ENCODE data around the gene RBFOX1.

The RBFOX1 gene

GRCh38 chr16:7541026-7541425 lies 208.4 kb downstream of the RBFOX1 start:
- Mint-ChIP-seq H3K36me3 (ENCODE audit: insufficient read depth) (no peaks in the 10 kb centered on the region), H3K4me1 (no peaks in the 10 kb centered on the region), H3K9me3 (peaks cover 47% of the 10 kb centered on the region), H3K27ac (ENCODE audit: low read depth) (no peak overlapping the region), H3K27me3 (no peaks in the 10 kb centered on the region), H3K4me3 (no peak overlapping the region)
- DNase-seq (ENCODE audit: low spot score in 2 of 2) (no peak), ATAC-seq (replicated peaks; ENCODE audit: extremely low read depth, poor library complexity, severe bottlenecking) (no peak)

- ATAC-seq (replicated peaks; ENCODE audit: extremely low read depth, poor library complexity, severe bottlenecking) (no peak), DNase-seq (ENCODE audit: low spot score in 2 of 2) (no peak)
- H3K4me1 Mint-ChIP-seq = no peaks in the 10 kb centered on the region
- no peak overlapping the region for H3K4me3 Mint-ChIP-seq
- no peaks in the 10 kb centered on the region for H3K36me3 Mint-ChIP-seq (ENCODE audit: insufficient read depth)
- H3K9me3 Mint-ChIP-seq = peaks cover 25% of the 10 kb centered on the region
- H3K27ac Mint-ChIP-seq (ENCODE audit: low read depth) = no peak overlapping the region
- no peaks in the 10 kb centered on the region for H3K27me3 Mint-ChIP-seq
These were observed 212.6 kb downstream of the RBFOX1 start for GRCh38 chr16:7545251-7545650.

- DNase-seq (ENCODE audit: low spot score in 2 of 2) = no peak
- H3K9me3 Mint-ChIP-seq = peaks cover 25% of the 10 kb centered on the region
- H3K4me3 Mint-ChIP-seq = no peak overlapping the region
- no peaks in the 10 kb centered on the region for H3K36me3 Mint-ChIP-seq (ENCODE audit: insufficient read depth)
- H3K27ac Mint-ChIP-seq (ENCODE audit: low read depth) = no peak overlapping the region
- ATAC-seq (replicated peaks; ENCODE audit: extremely low read depth, poor library complexity, severe bottlenecking) = no peak
- no peaks in the 10 kb centered on the region for H3K27me3 Mint-ChIP-seq
- H3K4me1 Mint-ChIP-seq = no peaks in the 10 kb centered on the region
These were observed 214.3 kb downstream of the RBFOX1 start for GRCh38 chr16:7546948-7547347.

GRCh38 chr16:7547736-7548135 lies 215.1 kb downstream of the RBFOX1 start:
- ATAC-seq (replicated peaks; ENCODE audit: extremely low read depth, poor library complexity, severe bottlenecking) = no peak
- Mint-ChIP-seq H3K9me3 (peaks cover 20% of the 10 kb centered on the region), H3K4me1 (no peaks in the 10 kb centered on the region), H3K4me3 (no peak overlapping the region), H3K27ac (ENCODE audit: low read depth) (no peak overlapping the region), H3K36me3 (ENCODE audit: insufficient read depth) (no peaks in the 10 kb centered on the region), H3K27me3 (no peaks in the 10 kb centered on the region)
- DNase-seq (ENCODE audit: low spot score in 2 of 2) = no peak

GRCh38 chr16:7548796-7549318 lies 216.2 kb downstream of the RBFOX1 start:
- no peak for DNase-seq (ENCODE audit: low spot score in 2 of 2)
- no peak overlapping the region for H3K4me3 Mint-ChIP-seq
- H3K36me3 Mint-ChIP-seq (ENCODE audit: insufficient read depth) = no peaks in the 10 kb centered on the region
- ATAC-seq (replicated peaks; ENCODE audit: extremely low read depth, poor library complexity, severe bottlenecking) = no peak
- H3K27ac Mint-ChIP-seq (ENCODE audit: low read depth) = no peak overlapping the region
- no peaks in the 10 kb centered on the region for H3K4me1 Mint-ChIP-seq
- no peaks in the 10 kb centered on the region for H3K27me3 Mint-ChIP-seq
- H3K9me3 Mint-ChIP-seq = peaks cover 22% of the 10 kb centered on the region

- peaks cover 19% of the 10 kb centered on the region for H3K9me3 Mint-ChIP-seq
- no peaks in the 10 kb centered on the region for H3K27me3 Mint-ChIP-seq
- H3K4me3 Mint-ChIP-seq = no peak overlapping the region
- H3K27ac Mint-ChIP-seq (ENCODE audit: low read depth) = no peak overlapping the region
- ATAC-seq (replicated peaks; ENCODE audit: extremely low read depth, poor library complexity, severe bottlenecking) (no peak), DNase-seq (ENCODE audit: low spot score in 2 of 2) (no peak)
- no peaks in the 10 kb centered on the region for H3K4me1 Mint-ChIP-seq
- no peaks in the 10 kb centered on the region for H3K36me3 Mint-ChIP-seq (ENCODE audit: insufficient read depth)
These were observed 217.5 kb downstream of the RBFOX1 start for GRCh38 chr16:7550096-7550495.

GRCh38 chr16:7555459-7555858 lies 222.8 kb downstream of the RBFOX1 start:
- no peak for ATAC-seq (replicated peaks; ENCODE audit: extremely low read depth, poor library complexity, severe bottlenecking)
- no peaks in the 10 kb centered on the region for H3K36me3 Mint-ChIP-seq (ENCODE audit: insufficient read depth)
- no peaks in the 10 kb centered on the region for H3K4me1 Mint-ChIP-seq
- no peak overlapping the region for H3K4me3 Mint-ChIP-seq
- peaks cover 26% of the 10 kb centered on the region for H3K9me3 Mint-ChIP-seq
- H3K27me3 Mint-ChIP-seq = no peaks in the 10 kb centered on the region
- no peak overlapping the region for H3K27ac Mint-ChIP-seq (ENCODE audit: low read depth)
- DNase-seq (ENCODE audit: low spot score in 2 of 2) = no peak

GRCh38 chr16:7561908-7562405 lies 229.3 kb downstream of the RBFOX1 start:
- DNase-seq (ENCODE audit: low spot score in 2 of 2) = no peak
- Mint-ChIP-seq H3K27me3 (no peaks in the 10 kb centered on the region), H3K4me3 (no peak overlapping the region), H3K4me1 (no peaks in the 10 kb centered on the region), H3K36me3 (ENCODE audit: insufficient read depth) (no peaks in the 10 kb centered on the region), H3K27ac (ENCODE audit: low read depth) (no peak overlapping the region), H3K9me3 (peaks cover 8% of the 10 kb centered on the region)
- ATAC-seq (replicated peaks; ENCODE audit: extremely low read depth, poor library complexity, severe bottlenecking) = no peak

GRCh38 chr16:7566360-7566759 lies 233.7 kb downstream of the RBFOX1 start:
- Mint-ChIP-seq H3K27ac (ENCODE audit: low read depth) (no peak overlapping the region), H3K27me3 (no peaks in the 10 kb centered on the region), H3K36me3 (ENCODE audit: insufficient read depth) (no peaks in the 10 kb centered on the region), H3K4me1 (no peaks in the 10 kb centered on the region), H3K4me3 (no peak overlapping the region), H3K9me3 (peaks cover 23% of the 10 kb centered on the region)
- DNase-seq (ENCODE audit: low spot score in 2 of 2) (no peak), ATAC-seq (replicated peaks; ENCODE audit: extremely low read depth, poor library complexity, severe bottlenecking) (no peak)

GRCh38 chr16:7571366-7571765 lies 238.7 kb downstream of the RBFOX1 start:
- H3K27me3 Mint-ChIP-seq = no peaks in the 10 kb centered on the region
- no peak overlapping the region for H3K4me3 Mint-ChIP-seq
- no peak for DNase-seq (ENCODE audit: low spot score in 2 of 2)
- peaks cover 16% of the 10 kb centered on the region for H3K9me3 Mint-ChIP-seq
- H3K36me3 Mint-ChIP-seq (ENCODE audit: insufficient read depth) = no peaks in the 10 kb centered on the region
- ATAC-seq (replicated peaks; ENCODE audit: extremely low read depth, poor library complexity, severe bottlenecking) = no peak
- no peaks in the 10 kb centered on the region for H3K4me1 Mint-ChIP-seq
- H3K27ac Mint-ChIP-seq (ENCODE audit: low read depth) = no peak overlapping the region

GRCh38 chr16:7577588-7577987 lies 244.9 kb downstream of the RBFOX1 start:
- Mint-ChIP-seq H3K4me3 (no peak overlapping the region), H3K27me3 (no peaks in the 10 kb centered on the region), H3K36me3 (ENCODE audit: insufficient read depth) (no peaks in the 10 kb centered on the region), H3K4me1 (no peaks in the 10 kb centered on the region), H3K27ac (ENCODE audit: low read depth) (no peak overlapping the region), H3K9me3 (peaks cover 5% of the 10 kb centered on the region)
- ATAC-seq (replicated peaks; ENCODE audit: extremely low read depth, poor library complexity, severe bottlenecking) = no peak
- no peak for DNase-seq (ENCODE audit: low spot score in 2 of 2)

- Mint-ChIP-seq H3K4me1 (no peaks in the 10 kb centered on the region), H3K27ac (ENCODE audit: low read depth) (peak overlapping the region; percentile 23), H3K4me3 (no peak overlapping the region), H3K9me3 (peaks cover 5% of the 10 kb centered on the region), H3K36me3 (ENCODE audit: insufficient read depth) (no peaks in the 10 kb centered on the region), H3K27me3 (no peaks in the 10 kb centered on the region)
- DNase-seq (ENCODE audit: low spot score in 2 of 2) = no peak
- no peak for ATAC-seq (replicated peaks; ENCODE audit: extremely low read depth, poor library complexity, severe bottlenecking)
These were observed 246.8 kb downstream of the RBFOX1 start for GRCh38 chr16:7579454-7579853.

GRCh38 chr16:7581175-7581574 lies 248.5 kb downstream of the RBFOX1 start:
- H3K9me3 Mint-ChIP-seq = peaks cover 5% of the 10 kb centered on the region
- no peaks in the 10 kb centered on the region for H3K36me3 Mint-ChIP-seq (ENCODE audit: insufficient read depth)
- no peak for DNase-seq (ENCODE audit: low spot score in 2 of 2)

GRCh38 chr16:7583396-7583795 lies 250.8 kb downstream of the RBFOX1 start:
- DNase-seq (ENCODE audit: low spot score in 2 of 2) (no peak), ATAC-seq (replicated peaks; ENCODE audit: extremely low read depth, poor library complexity, severe bottlenecking) (no peak)
- H3K27me3 Mint-ChIP-seq = no peaks in the 10 kb centered on the region
- no peak overlapping the region for H3K4me3 Mint-ChIP-seq
- H3K27ac Mint-ChIP-seq (ENCODE audit: low read depth) = no peak overlapping the region
- no peaks in the 10 kb centered on the region for H3K4me1 Mint-ChIP-seq
- H3K36me3 Mint-ChIP-seq (ENCODE audit: insufficient read depth) = no peaks in the 10 kb centered on the region
- H3K9me3 Mint-ChIP-seq = peaks cover 5% of the 10 kb centered on the region

More at GRCh38 chr16:7581175-7581574, 248.5 kb downstream of the RBFOX1 start:
- ATAC-seq (replicated peaks; ENCODE audit: extremely low read depth, poor library complexity, severe bottlenecking) = no peak
- no peak overlapping the region for H3K27ac Mint-ChIP-seq (ENCODE audit: low read depth)
- no peaks in the 10 kb centered on the region for H3K27me3 Mint-ChIP-seq
- H3K4me1 Mint-ChIP-seq = no peaks in the 10 kb centered on the region
- no peak overlapping the region for H3K4me3 Mint-ChIP-seq
